ENCODE data around the gene SLC9A9. TPM values are rescaled to one million over a fixed set of nuclear protein-coding genes. Genes with fewer than 3 reads are reported as not detected.
A peak's percentile ranks its signal among the peaks of the same experiment; 100 is the strongest.

The SLC9A9 gene
- total and polyA plus RNA-seq, 2 of the 8 experiments (the other 6 are each of a cell fraction or from before 2014, with no cell fraction given): 0.48 to 1.1 TPM

DNA sequence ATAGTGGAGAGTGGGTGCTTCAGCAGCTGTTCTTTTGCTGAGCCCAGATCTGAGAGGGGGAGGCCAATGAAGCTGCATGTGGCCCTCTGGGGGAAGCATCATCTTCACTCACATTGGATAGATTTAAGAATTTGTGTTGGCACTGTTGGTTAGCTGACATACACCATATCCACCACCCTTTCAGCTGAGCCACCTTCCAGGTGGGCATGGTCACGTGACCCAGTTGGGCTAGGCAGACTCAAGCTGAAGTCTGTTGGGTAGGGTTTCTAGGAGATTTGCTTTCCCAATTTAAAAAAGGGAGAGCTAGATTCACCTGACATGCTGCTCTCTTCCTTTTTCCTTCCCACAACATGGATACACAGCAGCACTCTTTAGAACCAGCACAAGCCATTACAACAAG is 417.7 kb downstream of the SLC9A9 start:
- no peak overlapping the region for H3K4me3 ChIP-seq (ENCODE audit: extremely low read depth in 1 of 4, insufficient read depth in 2 of 4, low read depth in 3 of 4, low read length in 4 of 4)
- no peak overlapping the region for H4K91ac ChIP-seq (replicated peaks; ENCODE audit: insufficient read length, low read length)
- H3K4me1 ChIP-seq (replicated peaks in 1 of 4; ENCODE audit: control insufficient read depth in 3 of 4, insufficient read depth in 4 of 4, low read length in 3 of 4): peaks cover 3 to 13% (median 10%) of the 10 kb centered on the region in 4 experiments; a peak in 4 of 7 replicates
- H3K4ac ChIP-seq (replicated peaks; ENCODE audit: insufficient read length, low read depth, low read length): no peak overlapping the region
- H3K4me2 ChIP-seq (ENCODE audit: insufficient read depth in 1 of 2, low read depth in 2 of 2, low read length in 2 of 2): 0 out of 4 replicates have a peak overlapping the region, but pooled peaks of 1 of the 2 experiments have one; percentile 4
- no peaks in the 10 kb centered on the region for H3K27me3 ChIP-seq (replicated peaks in 1 of 4; ENCODE audit: control insufficient read depth in 3 of 4, extremely low read depth in 1 of 4, insufficient read depth in 3 of 4, low read length in 3 of 4)
- H2BK5ac ChIP-seq (ENCODE audit: low read depth, low read length): no peak overlapping the region
- H4K20me1 ChIP-seq (replicated peaks in 1 of 2; ENCODE audit: control insufficient read depth in 1 of 2, insufficient read depth in 2 of 2, low read length in 2 of 2): no peaks in the 10 kb centered on the region
- no peak overlapping the region for H3K56ac ChIP-seq (replicated peaks; ENCODE audit: insufficient read length, low read depth, low read length)
- POLR2A ChIA-PET (ENCODE audit: partially characterized antibody): no interaction called here
- no peaks in the 10 kb centered on the region for H3K79me2 ChIP-seq (ENCODE audit: control insufficient read depth in 1 of 2, insufficient read depth in 2 of 2, low read length in 2 of 2)
- no peak overlapping the region for H2BK15ac ChIP-seq (ENCODE audit: low read length)
- FAIRE-seq (no peak), DNase-seq (ENCODE audit: low read depth in 1 of 2, low spot score in 2 of 2) (no peak)
- H3K36me3 ChIP-seq (ENCODE audit: control insufficient read depth in 2 of 4, insufficient read depth in 4 of 4, low read length in 3 of 4): no peaks in the 10 kb centered on the region
- H2BK20ac ChIP-seq (ENCODE audit: low read length): no peak overlapping the region
- no peak overlapping the region for H3K9ac ChIP-seq (replicated peaks in 1 of 4; ENCODE audit: extremely low read depth in 1 of 4, low read depth in 3 of 4, low read length in 3 of 4)
- no peak overlapping the region for H3K27ac ChIP-seq (ENCODE audit: low read depth, low read length)
- H2AK5ac ChIP-seq (ENCODE audit: low read depth, low read length): no peak overlapping the region
- no peak overlapping the region for H2BK12ac ChIP-seq (ENCODE audit: low read depth, low read length)
- H3K9me3 ChIP-seq (ENCODE audit: insufficient read depth in 2 of 2, low read depth in 1 of 2, low read length in 1 of 2): no peaks in the 10 kb centered on the region
- H2BK120ac ChIP-seq (replicated peaks; ENCODE audit: low read depth, low read length): no peak overlapping the region
- H3K23me2 ChIP-seq (ENCODE audit: low read depth, low read length): no peaks in the 10 kb centered on the region; the same call in 1 of the 2 replicates
- CTCF ChIA-PET (ENCODE audit: partially characterized antibody): interaction anchor here (0.7 to 7.6 kb wide), 6 partner anchors 14 to 214 kb away, joined by 3 to 66 read pairs (median 3); no protein-coding TSS in a partner anchor
- TF ChIP-seq GTF2F1 (IDR thresholded peaks at IDR 0.05; ENCODE audit: borderline replicate concordance, low read depth, low read length): no peak
- TF ChIP-seq GABPA (IDR thresholded peaks at IDR 0.05; ENCODE audit: borderline replicate concordance, insufficient read depth, low read length): no peak
- TF ChIP-seq POU5F1 (IDR thresholded peaks at IDR 0.05; ENCODE audit: low read depth, low read length): no peak
- no peak for TF ChIP-seq CREB1 (IDR thresholded peaks at IDR 0.05)
- TF ChIP-seq CBX5 (IDR thresholded peaks at IDR 0.05; ENCODE audit: low read depth, low read length): no peak
- no peak for TF ChIP-seq KDM1A (IDR thresholded peaks at IDR 0.05; ENCODE audit: borderline replicate concordance, low read length)
- no peak for TF ChIP-seq BRCA1 (IDR thresholded peaks at IDR 0.05; ENCODE audit: low read depth, low read length)
- TF ChIP-seq CTBP2 (IDR thresholded peaks at IDR 0.05; ENCODE audit: borderline replicate concordance, insufficient read depth, insufficient read length, low read length): no peak
- TF ChIP-seq SP2 (IDR thresholded peaks at IDR 0.05; ENCODE audit: low read length): no peak
- H4K8ac ChIP-seq (ENCODE audit: extremely low read depth, insufficient read depth, low read length): no peak overlapping the region
- H3K18ac ChIP-seq (ENCODE audit: extremely low read depth, low read length): no peak overlapping the region
- no peak overlapping the region for H3K14ac ChIP-seq (ENCODE audit: insufficient read length)
- WGBS, 2 experiments (ENCODE audit: extremely low coverage in 1 of 2, insufficient coverage in 1 of 2, insufficient read length in 1 of 2, insufficient replicate concordance in 2 of 2, low coverage in 1 of 2, low lambda C conversion rate in 2 of 2, missing lambda C conversion rate in 1 of 2): 82% methylated on average over 1 of the region's 1 CpG; no CpG with 5 or more reads in 1 of the 2 experiments
- no peak overlapping the region for H2AFZ ChIP-seq (ENCODE audit: low read length)
- H4K5ac ChIP-seq (ENCODE audit: insufficient read length, low read depth, low read length): no peak overlapping the region
- no peaks in the 10 kb centered on the region for H3K79me1 ChIP-seq (ENCODE audit: low read depth, low read length)
- no peak overlapping the region for H3K23ac ChIP-seq (ENCODE audit: insufficient read length)
